NK-92 (cell line): ENCODE data around the gene TMED6.

Source experiments
- DNase-seq: peaks from one replicate; lab custom pipeline; 2025; ENCODE audit not compliant: unreplicated experiment; lab: John Stamatoyannopoulos, UW

TMED6 gene

DNA sequence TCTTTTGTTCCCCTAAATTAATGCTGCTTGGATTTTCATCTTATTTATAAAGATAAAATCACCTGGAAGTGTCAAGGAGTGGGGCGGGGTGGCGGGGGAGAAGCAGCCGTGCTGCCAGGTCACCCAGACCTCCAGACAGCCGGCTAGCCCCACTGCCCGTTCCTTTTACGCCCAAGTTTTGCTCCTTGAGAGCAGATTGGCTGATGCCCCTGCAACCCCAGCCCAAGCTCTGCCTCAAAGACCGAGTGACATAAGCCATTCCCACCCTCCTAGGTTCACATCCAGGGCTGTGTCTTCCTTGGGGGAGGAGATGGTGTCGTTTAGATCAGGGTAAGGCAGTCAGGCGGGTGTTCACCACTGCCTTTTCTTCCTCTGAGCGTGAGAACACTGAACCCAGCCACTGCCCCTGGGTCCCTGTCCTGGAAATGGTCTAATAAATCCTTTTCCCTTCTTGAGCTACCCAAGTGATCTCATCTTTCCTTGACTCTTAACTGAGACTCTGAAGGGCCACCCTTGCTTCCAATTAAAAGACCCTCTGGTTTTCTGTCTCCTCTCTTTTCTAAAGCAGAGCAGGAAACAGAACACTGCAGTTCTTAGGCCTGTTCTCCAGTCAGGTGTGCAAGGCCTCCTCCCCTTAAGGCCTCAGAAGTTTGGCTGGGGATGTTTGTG, 26.9 kb downstream of the TMED6 start:
- DNase-seq, result no peak

DNA sequence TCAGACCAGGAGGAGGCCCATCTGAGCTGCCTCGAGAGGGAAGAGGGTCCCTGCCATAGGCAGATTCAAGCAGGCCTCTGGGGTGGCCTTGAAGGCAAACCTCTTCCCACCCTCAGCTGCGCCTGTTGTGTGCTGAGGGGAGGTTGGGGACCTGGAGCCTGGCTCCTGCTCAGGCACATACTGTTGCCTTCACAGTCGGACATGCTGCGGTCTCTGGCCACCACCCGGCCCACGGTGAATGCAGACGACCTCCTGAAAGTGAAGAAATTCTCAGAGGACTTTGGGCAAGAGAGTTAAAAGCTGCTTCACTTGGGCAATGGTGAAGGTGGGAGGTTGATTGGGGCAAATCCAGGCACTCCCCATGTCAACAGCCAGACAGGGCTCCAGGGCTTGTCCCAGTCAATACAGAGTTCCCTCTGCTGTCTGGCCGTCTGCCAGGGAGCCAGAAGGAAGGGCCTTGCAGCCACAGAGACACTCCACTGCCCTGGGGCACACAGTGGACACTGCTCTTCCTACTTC, 27.5 kb downstream of the TMED6 start:
- no peak for DNase-seq

GRCh38 chr16:69323415-69323814, 28.2 kb downstream of the TMED6 start:
- DNase-seq, result no peak

GRCh38 chr16:69322343-69322742, 29.2 kb downstream of the TMED6 start:
- no peak for DNase-seq

- no peak for DNase-seq
These were observed 30.5 kb downstream of the TMED6 start for GRCh38 chr16:69321080-69321479.

- DNase-seq, result no peak
These were observed 30.9 kb downstream of the TMED6 start for GRCh38 chr16:69320740-69321073.

GRCh38 chr16:69319826-69320739, 31.5 kb downstream of the TMED6 start:
- DNase-seq, result no peak

- DNase-seq, result no peak
These were observed 32.2 kb downstream of the TMED6 start for GRCh38 chr16:69319381-69319780.

GRCh38 chr16:69318911-69319289, 32.7 kb downstream of the TMED6 start:
- no peak for DNase-seq

DNA sequence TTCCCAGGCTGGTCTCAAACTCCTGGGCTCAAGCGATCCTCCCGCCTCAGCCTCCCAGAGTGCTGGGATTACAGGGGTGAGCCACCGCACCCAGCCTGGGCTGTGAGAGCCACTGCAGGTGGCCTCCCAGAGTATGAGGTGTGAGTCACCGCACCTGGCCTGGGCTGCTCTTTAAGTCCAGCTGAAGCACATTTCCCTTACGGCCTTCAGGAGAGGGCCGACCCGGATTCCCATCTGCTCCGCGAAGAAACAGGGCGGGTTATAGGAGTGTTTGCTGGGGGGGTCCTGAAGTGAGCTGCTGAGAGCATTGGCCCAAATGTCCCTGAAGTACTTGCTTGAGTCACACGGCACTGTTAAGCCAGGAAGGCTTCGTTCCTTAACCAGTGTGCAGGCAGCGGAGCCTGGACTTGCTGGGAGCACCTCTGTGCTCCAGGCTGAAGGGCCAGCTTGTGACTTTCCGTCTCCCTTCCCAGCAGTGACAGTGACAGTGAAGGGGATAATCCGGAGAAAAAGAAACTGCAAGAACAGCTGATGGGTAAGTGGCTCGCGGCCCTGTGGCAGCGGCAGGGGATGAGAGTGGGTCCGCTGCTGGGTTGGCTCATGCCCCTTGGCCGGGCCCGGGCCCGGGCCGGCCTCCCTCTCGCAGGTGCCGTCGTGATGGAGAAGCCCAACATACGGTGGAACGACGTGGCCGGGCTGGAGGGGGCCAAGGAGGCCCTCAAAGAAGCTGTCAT, 33.2 kb downstream of the TMED6 start:
- DNase-seq, result no peak

GRCh38 chr16:69316595-69317034, 35.0 kb downstream of the TMED6 start:
- no peak for DNase-seq

DNA sequence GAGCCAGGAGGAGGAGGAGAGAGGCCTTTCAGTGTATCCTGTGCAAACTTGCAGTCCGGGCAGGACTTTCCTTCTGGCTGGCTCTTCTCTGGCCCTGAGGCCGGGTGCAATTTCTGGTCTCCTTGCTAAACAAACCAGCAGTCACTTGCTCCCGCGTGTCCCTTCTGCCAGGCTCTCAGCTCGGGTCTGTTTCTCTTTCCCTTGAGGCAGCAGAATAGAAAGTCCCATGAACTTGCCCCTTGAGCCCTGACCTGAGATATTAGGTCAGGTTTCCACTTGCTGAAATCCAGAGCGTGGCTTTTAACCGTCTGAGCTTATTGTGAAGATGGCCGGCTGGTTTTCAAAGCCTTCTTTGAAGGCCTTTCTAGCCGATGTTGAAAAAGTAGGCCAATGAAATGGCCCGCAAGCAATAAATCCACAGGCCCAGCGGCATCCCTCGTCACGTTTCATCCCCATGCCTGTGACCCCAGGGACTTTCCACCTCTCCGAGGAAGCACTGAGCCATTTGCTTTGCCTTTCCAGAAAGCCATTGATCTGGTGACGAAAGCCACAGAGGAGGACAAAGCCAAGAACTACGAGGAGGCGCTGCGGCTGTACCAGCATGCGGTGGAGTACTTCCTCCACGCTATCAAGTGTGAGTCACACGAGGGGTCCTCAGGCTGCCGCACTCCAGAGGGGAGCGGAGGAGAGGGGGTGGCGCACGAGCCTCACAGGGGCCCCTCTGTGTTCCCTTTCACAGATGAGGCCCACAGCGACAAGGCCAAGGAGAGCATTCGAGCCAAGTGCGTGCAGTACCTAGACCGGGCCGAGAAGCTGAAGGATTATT, 35.9 kb downstream of the TMED6 start:
- DNase-seq, result no peak

- DNase-seq, result no peak
These were observed 37.1 kb downstream of the TMED6 start for GRCh38 chr16:69314534-69314933.

DNA sequence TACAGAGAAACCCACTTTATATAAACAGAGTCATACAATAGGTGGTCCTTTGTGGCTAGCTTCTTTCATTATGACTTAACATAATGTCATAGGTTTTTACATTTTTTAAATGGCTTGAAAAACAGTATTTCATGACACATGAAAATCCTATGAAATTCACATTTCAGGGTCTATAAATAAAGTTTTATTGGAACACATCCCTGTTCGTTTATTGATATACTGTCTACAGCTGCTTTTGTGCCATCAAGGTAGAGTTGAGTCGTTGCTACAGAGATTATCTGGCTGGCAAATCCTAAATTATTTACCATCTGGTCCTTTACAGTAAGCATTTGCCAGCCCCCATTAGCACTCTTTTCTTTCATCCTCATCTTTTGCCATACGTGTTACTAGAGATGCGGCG, 38.1 kb downstream of the TMED6 start:
- no peak for DNase-seq

DNA sequence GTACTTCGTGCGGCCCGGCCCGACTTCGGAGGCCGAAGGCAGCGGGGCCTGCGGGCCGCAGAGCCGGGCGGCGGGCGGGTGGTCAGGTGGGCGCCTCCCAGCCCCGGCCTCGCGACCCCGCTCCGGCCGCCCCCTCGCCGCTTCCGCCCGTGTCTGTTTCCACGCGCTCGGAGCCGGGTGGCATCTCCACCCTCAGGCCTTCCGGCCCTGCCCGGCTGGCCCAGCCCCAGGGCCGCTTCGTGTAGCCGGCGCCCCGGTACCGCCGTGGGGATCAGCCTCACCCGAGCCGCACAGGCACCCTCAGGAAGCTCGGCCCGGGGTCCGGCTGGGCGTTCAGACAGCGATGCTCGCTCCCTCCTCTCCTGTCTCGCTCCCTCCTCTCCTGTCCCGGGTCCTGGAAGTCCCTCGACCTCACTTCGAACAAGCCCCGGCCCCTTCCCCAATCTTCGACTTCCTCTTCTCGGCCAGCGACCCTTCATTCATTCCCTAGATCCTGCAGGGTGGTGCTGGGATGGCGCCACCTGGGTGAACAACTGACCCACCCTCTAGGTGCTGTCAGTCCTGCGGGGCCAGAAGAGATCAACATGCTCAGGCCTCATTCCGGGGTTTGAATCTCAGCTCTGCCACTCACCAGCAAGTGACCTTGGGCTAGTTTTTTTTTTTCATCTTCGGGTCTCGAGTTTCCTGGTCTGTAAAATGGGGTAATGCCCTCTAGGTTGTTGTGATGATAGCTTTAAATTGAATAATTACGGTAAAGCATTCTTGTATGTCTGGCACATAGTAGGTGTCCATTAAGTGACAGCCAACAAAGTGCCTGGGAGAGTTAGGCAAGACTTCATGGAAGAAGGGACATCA, 39.8 kb downstream of the TMED6 start:
- DNase-seq, result no peak

DNA sequence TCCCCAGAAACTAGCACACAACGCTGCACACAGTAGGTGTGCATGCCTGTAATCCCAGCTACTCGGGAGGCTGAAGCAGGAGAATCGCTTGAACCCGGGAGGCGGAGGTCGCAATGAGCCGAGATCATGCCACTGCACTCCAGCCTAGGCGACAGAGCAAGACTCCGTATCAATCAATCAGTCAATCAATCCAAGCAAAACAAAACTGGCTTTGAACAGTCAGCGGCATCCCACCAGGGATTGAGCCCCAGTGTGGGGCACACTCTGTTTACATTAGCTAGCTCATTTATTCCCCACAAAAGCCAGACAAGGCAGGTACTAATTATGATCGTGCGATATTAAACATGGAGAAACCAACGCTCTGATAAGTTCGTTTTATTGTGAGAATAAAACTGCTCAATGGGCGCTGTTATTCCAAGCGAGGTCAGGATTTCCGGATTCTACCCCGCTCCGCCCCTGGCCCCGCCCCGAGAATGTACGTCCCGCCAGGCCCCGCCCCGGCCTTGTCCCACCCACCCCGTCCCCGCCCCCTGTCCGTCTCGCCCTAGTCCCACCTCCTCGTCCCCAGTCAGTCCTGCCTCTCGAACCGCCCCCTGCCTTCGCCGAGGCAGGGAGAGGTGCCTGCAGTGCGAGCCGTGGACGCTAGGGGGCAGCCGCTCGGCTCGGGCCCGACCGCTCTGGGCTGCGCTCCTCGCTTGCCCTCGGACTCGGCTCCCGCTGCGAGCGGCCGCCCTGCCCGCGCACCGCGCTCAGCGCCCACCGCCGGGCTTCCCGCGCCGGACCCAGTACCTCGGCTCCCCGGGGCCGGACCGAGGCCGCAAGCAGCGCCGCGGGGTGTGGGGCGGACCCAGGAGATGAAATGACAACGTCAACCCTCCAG, 40.7 kb downstream of the TMED6 start, which contains the start of gene VPS4A:
Gene VPS4A, plus strand, starts transcription at position 698 of the 880 bp plus-strand sequence. Its CDS starts 162 bp downstream, at position 860.
- peak; percentile 86 for DNase-seq

GRCh38 chr16:69309316-69309715, 42.3 kb downstream of the TMED6 start:
- no peak for DNase-seq

DNA sequence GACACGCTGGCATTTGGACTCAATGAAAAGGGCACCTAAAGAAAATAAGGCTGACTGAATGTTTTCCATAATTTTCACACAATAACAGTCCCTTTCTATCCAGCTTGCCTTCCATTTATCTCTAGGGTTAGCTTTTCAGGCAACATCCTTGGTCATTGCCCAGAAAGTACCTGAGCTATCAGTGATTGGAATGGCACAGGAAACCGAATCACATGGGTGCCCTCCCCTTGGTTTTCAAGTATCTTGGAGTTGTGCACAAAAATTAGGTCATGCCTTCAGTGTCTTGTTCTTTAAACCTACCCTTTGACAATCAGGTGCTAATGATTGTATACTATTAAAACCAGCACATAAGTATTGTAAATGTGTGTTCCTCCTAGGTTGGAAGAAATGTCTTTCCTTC, 43.7 kb downstream of the TMED6 start:
- DNase-seq, result no peak

DNA sequence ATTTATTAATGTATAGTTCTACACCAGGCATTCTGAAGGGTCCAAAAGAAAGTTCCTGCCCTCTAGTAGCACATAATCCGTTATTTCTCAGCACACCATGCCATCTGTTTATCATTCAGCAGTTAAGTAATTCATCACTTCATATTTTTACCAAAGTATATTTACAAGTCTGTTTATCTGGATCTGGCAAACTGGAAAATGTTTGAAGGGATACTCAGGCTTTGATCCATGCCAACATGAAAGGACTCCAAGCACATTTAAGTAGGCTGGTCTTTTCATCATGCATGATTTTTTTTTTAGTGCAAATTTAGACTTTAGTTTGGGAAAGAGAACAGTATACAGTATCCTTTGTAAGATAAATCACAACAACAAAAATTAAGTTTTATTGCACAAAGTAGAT, 44.5 kb downstream of the TMED6 start:
- no peak for DNase-seq
